Inflammatory macrophage (primary cell): ENCODE measurements around the gene RIPPLY3.
"Not testable (repeated sequence)": the region's sequence is repeated elsewhere in the genome, so short reads cannot be mapped to it uniquely, and the experiment has no call there.

ENCODE experiments used
- DNase-seq, 2 donors: peaks; one replicate each; pipeline ENCODE4 v3.0.0-alpha.2; 2020 to 2022

The RIPPLY3 gene

GRCh38 chr21:37026499-37026898 is 20.0 kb downstream of the RIPPLY3 start:
- DNase-seq = no peak

- no peak for DNase-seq
Measured at GRCh38 chr21:37028570-37028969, 22.1 kb downstream of the RIPPLY3 start.

GRCh38 chr21:37030864-37031263 is 24.4 kb downstream of the RIPPLY3 start:
- no peak for DNase-seq

GRCh38 chr21:37032293-37032692 is 25.8 kb downstream of the RIPPLY3 start:
- DNase-seq = no peak

- DNase-seq = no peak
Measured at GRCh38 chr21:37032877-37033471, 26.5 kb downstream of the RIPPLY3 start.

GRCh38 chr21:37034394-37034793 is 27.9 kb downstream of the RIPPLY3 start:
- not testable (repeated sequence) for DNase-seq

- DNase-seq = no peak
Measured at GRCh38 chr21:37036177-37036576, 29.7 kb downstream of the RIPPLY3 start.

- no peak for DNase-seq
Measured at GRCh38 chr21:37039411-37040075, 33.0 kb downstream of the RIPPLY3 start.

GRCh38 chr21:37040212-37040611 is 33.7 kb downstream of the RIPPLY3 start:
- DNase-seq = no peak

GRCh38 chr21:37041706-37042271 is 35.3 kb downstream of the RIPPLY3 start:
- DNase-seq = no peak

- no peak for DNase-seq
Measured at GRCh38 chr21:37043818-37044217, 37.3 kb downstream of the RIPPLY3 start.

GRCh38 chr21:37044643-37045042 is 38.1 kb downstream of the RIPPLY3 start:
- no peak for DNase-seq

GRCh38 chr21:37045149-37045548 is 38.6 kb downstream of the RIPPLY3 start:
- DNase-seq = no peak

GRCh38 chr21:37045556-37045955 is 39.1 kb downstream of the RIPPLY3 start:
- DNase-seq = no peak

- no peak for DNase-seq
Measured at GRCh38 chr21:37047079-37047478, 40.6 kb downstream of the RIPPLY3 start.

- DNase-seq = not testable (repeated sequence)
Measured at GRCh38 chr21:37049741-37050140, 43.2 kb downstream of the RIPPLY3 start.

- DNase-seq = no peak
Measured at GRCh38 chr21:37055271-37055855, 48.9 kb downstream of the RIPPLY3 start.

- no peak for DNase-seq
Measured at GRCh38 chr21:37057614-37058013, 51.1 kb downstream of the RIPPLY3 start.

GRCh38 chr21:37058261-37058660 is 51.8 kb downstream of the RIPPLY3 start:
- peak in 1 of 2 donors; percentile 7 for DNase-seq

- no peak for DNase-seq
Measured at GRCh38 chr21:37059181-37059580, 52.7 kb downstream of the RIPPLY3 start.

- DNase-seq = peak; percentile 58 to 79
Measured at GRCh38 chr21:37060296-37060695, 53.8 kb downstream of the RIPPLY3 start.

- no peak for DNase-seq
Measured at GRCh38 chr21:37061926-37062592, 55.6 kb downstream of the RIPPLY3 start.

- DNase-seq = no peak
Measured at GRCh38 chr21:37062593-37062935, 56.1 kb downstream of the RIPPLY3 start.
